Gastroesophageal sphincter (tissue), 3 donors: ENCODE measurements around the gene RNF39.

ENCODE experiments used
- EP300 ChIP-seq: sonication (generic); formaldehyde crosslinking; IDR thresholded peaks from one replicate; pipeline ENCODE4 v1.6.1; 2017; ENCODE audit warnings: antibody characterized with exemption, mild to moderate bottlenecking
- POLR2A ChIP-seq, 2 donors: fragments of 450-650 bp; IDR thresholded peaks; one replicate each; pipeline ENCODE4 v1.6.1; 2017; ENCODE audit warnings: antibody characterized with exemption in 2 of 2, mild to moderate bottlenecking in 2 of 2, moderate library complexity in 1 of 2
- POLR2AphosphoS5 ChIP-seq: sonication (generic); formaldehyde crosslinking; IDR thresholded peaks from one replicate; pipeline ENCODE4 v1.6.1; 2017; ENCODE audit warnings: antibody characterized with exemption
- TF ChIP-seq, protein P1 (sequence below), 4 experiments: fragments of 200-600 bp in 2 of 4; fragments of 450-650 bp in 2 of 4; sonication (generic) in 1 of 4; IDR thresholded peaks; one replicate each; pipeline ENCODE4 v1.5.1; 2017 to 2019; ENCODE audit warnings: antibody characterized with exemption in 4 of 4, mild to moderate bottlenecking in 2 of 4, moderate library complexity in 2 of 4

DNA sequence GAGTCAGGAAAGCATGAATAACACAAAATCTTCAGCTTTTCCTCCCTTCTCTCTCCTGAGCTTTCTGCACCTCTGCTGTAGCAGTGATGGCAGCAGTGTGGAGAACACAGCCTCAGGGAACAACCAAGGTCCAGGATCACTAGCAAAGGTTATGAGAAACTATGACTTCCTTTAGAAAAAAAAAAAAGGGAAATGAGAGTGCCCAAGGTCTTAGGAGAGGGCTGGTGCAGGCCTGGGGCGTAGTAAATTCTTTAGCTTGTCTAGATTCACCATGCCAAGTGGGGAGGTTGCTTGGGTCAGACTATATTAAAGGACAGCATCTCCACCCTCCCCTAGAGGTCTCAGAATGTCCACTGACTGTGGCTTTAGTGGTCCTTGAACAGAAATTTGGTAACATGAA, 54.9 kb downstream of the RNF39 start:
- TF ChIP-seq POLR2A (IDR thresholded peaks at IDR 0.05) = no peak
- TF ChIP-seq, protein P1, sequence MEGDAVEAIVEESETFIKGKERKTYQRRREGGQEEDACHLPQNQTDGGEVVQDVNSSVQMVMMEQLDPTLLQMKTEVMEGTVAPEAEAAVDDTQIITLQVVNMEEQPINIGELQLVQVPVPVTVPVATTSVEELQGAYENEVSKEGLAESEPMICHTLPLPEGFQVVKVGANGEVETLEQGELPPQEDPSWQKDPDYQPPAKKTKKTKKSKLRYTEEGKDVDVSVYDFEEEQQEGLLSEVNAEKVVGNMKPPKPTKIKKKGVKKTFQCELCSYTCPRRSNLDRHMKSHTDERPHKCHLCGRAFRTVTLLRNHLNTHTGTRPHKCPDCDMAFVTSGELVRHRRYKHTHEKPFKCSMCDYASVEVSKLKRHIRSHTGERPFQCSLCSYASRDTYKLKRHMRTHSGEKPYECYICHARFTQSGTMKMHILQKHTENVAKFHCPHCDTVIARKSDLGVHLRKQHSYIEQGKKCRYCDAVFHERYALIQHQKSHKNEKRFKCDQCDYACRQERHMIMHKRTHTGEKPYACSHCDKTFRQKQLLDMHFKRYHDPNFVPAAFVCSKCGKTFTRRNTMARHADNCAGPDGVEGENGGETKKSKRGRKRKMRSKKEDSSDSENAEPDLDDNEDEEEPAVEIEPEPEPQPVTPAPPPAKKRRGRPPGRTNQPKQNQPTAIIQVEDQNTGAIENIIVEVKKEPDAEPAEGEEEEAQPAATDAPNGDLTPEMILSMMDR (IDR thresholded peaks at IDR 0.05) = no peak
- TF ChIP-seq POLR2AphosphoS5 = no peak
- TF ChIP-seq EP300 = no peak
